Measurements from ENCODE around the gene MTRR. TPM values are rescaled to one million over a fixed set of nuclear protein-coding genes. Genes with fewer than 3 reads are reported as not detected.

Gene MTRR
- total and polyA plus RNA-seq, 2 of the 8 experiments (the other 6 are each of a cell fraction or from before 2014, with no cell fraction given) = 36.4 to 53.8 TPM

- peaks cover 0 to 5% (median 3%) of the 10 kb centered on the region in 4 experiments; a peak in 4 of 7 replicates for H3K4me1 ChIP-seq (replicated peaks in 1 of 4; ENCODE audit: control insufficient read depth in 3 of 4, insufficient read depth in 4 of 4, low read length in 3 of 4)
- H2BK5ac ChIP-seq (ENCODE audit: low read depth, low read length) = no peak overlapping the region
- no peak overlapping the region for H3K4ac ChIP-seq (replicated peaks; ENCODE audit: insufficient read length, low read depth, low read length)
- no peak overlapping the region for H4K5ac ChIP-seq (ENCODE audit: insufficient read length, low read depth, low read length)
- H2BK15ac ChIP-seq (ENCODE audit: low read length) = no peak overlapping the region
- no peaks in the 10 kb centered on the region for H4K20me1 ChIP-seq (replicated peaks in 1 of 2; ENCODE audit: control insufficient read depth in 1 of 2, insufficient read depth in 2 of 2, low read length in 2 of 2)
- no peaks in the 10 kb centered on the region for H3K36me3 ChIP-seq (ENCODE audit: control insufficient read depth in 2 of 4, insufficient read depth in 4 of 4, low read length in 3 of 4)
- no peak overlapping the region for H3K23ac ChIP-seq (ENCODE audit: insufficient read length)
- peaks cover 7% of the 10 kb centered on the region for H3K23me2 ChIP-seq (ENCODE audit: low read depth, low read length)
- H3K9ac ChIP-seq (replicated peaks in 1 of 4; ENCODE audit: extremely low read depth in 1 of 4, low read depth in 3 of 4, low read length in 3 of 4) = no peak overlapping the region
- ChIA-PET CTCF (ENCODE audit: partially characterized antibody) (interaction anchor here (0.8 to 5.7 kb wide), 3 partner anchors 13 to 28 kb away, joined by 3 to 31 read pairs (median 10); no protein-coding TSS in a partner anchor), POLR2A (ENCODE audit: partially characterized antibody) (interaction anchor here (1.5 kb wide), 1 partner anchor 8 kb away, joined by 3 read pairs; no protein-coding TSS in a partner anchor)
- H4K91ac ChIP-seq (replicated peaks; ENCODE audit: insufficient read length, low read length) = no peak overlapping the region
- H3K79me1 ChIP-seq (ENCODE audit: low read depth, low read length) = no peaks in the 10 kb centered on the region
- FAIRE-seq (no peak), DNase-seq (ENCODE audit: low read depth in 1 of 2, low spot score in 2 of 2) (no peak)
- no peak overlapping the region for H2BK20ac ChIP-seq (ENCODE audit: low read length)
- H3K14ac ChIP-seq (ENCODE audit: insufficient read length) = no peak overlapping the region
- no peak overlapping the region for H2AFZ ChIP-seq (ENCODE audit: low read length)
- H3K56ac ChIP-seq (replicated peaks; ENCODE audit: insufficient read length, low read depth, low read length) = no peak overlapping the region
- no peak overlapping the region for H3K27ac ChIP-seq (ENCODE audit: low read depth, low read length)
- H2BK12ac ChIP-seq (ENCODE audit: low read depth, low read length) = no peak overlapping the region
- H3K4me3 ChIP-seq (ENCODE audit: extremely low read depth in 1 of 4, insufficient read depth in 2 of 4, low read depth in 3 of 4, low read length in 4 of 4) = no peak overlapping the region
- H3K79me2 ChIP-seq (ENCODE audit: control insufficient read depth in 1 of 2, insufficient read depth in 2 of 2, low read length in 2 of 2) = no peaks in the 10 kb centered on the region
- H3K18ac ChIP-seq (ENCODE audit: extremely low read depth, low read length) = no peak overlapping the region
- no peak overlapping the region for H2BK120ac ChIP-seq (replicated peaks; ENCODE audit: low read depth, low read length)
- no peaks in the 10 kb centered on the region for H3K9me3 ChIP-seq (ENCODE audit: insufficient read depth in 2 of 2, low read depth in 1 of 2, low read length in 1 of 2)
- peaks cover 0 to 14% (median 8%) of the 10 kb centered on the region in 4 experiments; a peak in 4 of 7 replicates for H3K27me3 ChIP-seq (replicated peaks in 1 of 4; ENCODE audit: control insufficient read depth in 3 of 4, extremely low read depth in 1 of 4, insufficient read depth in 3 of 4, low read length in 3 of 4)
- no peak overlapping the region for H2AK5ac ChIP-seq (ENCODE audit: low read depth, low read length)
- H3K4me2 ChIP-seq (ENCODE audit: insufficient read depth in 1 of 2, low read depth in 2 of 2, low read length in 2 of 2) = no peak overlapping the region
- H4K8ac ChIP-seq (ENCODE audit: extremely low read depth, insufficient read depth, low read length) = no peak overlapping the region
- TF ChIP-seq SRF (IDR thresholded peaks at IDR 0.05; ENCODE audit: low read depth, low read length) (no peak), RXRA (IDR thresholded peaks at IDR 0.05; ENCODE audit: insufficient read depth, low read depth, low read length) (no peak)
These were observed 24.0 kb upstream of the MTRR start for GRCh38 chr5:7844901-7845300.

Measured in H1 (cell line).